Measurements from ENCODE around the gene DLGAP4.
"Not testable (repeated sequence)": the region's sequence is repeated elsewhere in the genome, so short reads cannot be mapped to it uniquely, and the experiment has no call there.

DLGAP4 gene

GRCh38 chr20:36455972-36456625 lies 150.0 kb downstream of the DLGAP4 start:
- no peak for DNase-seq (ENCODE audit: low spot score)

DNA sequence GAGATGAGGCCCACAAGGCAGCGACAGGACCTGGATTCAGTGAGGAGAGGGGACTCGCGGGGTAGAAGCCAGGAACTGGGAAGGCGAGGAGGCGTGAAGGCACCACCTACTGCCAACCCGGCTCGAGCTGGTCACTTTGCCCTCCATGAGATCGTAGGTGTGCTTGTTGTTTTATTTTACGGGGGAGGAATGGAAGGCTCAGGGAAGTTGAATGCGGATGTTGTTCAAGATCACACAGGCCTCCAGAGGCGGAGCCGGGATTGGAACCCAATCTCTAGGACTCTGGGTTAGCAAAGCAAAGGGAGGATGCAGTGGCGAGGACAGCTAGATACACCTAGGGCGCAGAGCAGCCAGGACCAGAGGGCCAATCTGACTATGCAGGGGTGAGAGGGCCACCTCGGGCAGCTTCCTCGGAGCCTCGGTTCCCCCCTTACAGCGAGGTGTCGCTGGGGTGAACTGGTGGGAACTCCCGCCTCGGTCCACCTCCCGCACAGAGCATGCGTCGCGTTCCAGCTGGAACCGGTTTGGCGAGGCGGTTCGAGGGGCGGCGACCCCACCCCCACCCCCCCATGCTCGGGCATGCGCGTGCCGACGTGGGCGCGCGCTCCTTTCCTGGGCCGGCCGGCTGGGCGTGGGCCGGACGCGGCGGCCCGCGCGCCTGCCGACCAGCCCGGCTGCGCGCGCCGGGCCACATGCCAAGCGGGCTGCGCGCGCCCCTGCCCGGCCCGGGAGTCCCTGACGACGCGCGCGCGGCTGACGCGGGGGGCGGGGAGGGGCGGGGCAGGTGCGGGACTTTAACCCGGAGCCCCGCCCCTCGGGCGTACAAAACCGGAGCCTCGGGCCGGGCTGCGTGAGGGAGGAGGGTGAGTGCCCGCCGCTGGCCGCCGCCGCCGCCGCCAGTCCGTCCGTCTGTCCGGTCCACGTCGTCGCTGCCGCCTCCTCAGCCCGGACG lies 154.8 kb downstream of the DLGAP4 start:
- peak; percentile 98 for DNase-seq (ENCODE audit: low spot score)

- peak; percentile 62 for DNase-seq (ENCODE audit: low spot score)
These were observed 155.7 kb downstream of the DLGAP4 start for GRCh38 chr20:36461600-36462439.

DNA sequence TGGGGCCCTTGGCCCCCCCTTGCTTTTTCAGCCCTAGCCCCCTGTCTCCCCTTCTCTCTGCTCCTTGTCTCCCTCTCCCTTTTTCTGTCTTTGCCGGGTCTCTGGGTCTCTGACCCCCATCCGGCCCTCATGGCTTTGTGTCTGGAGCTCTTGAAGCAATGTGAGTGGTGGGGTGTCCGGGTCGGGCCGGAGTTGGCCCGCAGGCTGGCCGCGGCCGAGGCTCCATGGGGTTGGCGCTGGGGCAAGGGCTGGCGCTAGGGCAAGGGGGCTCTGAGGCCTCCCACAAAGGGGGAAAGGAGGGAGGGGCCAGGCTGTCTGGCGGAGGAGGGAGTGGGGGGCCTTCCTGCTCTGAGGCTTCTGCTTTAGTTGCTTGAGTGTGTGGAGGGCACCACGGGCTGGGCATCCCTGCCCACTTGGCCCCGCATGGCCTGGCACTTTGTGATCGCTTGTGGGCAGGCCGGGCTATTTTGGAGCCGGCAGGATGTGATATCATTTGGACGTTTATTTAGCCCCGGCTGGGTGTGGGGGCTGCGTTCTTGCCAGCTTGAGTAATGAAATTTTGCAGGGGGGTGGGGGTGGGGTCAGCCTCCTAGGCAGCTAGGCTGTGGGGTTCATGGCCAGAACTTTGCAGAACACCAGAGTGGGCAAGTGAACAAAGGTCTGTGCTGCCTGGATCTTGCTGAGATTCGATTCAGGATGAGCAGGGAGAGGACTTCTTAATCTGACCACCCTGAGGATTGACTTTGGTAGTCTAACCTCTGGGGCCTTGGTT lies 156.5 kb downstream of the DLGAP4 start:
- peak; percentile 46 for DNase-seq (ENCODE audit: low spot score)

GRCh38 chr20:36463212-36464061 lies 157.3 kb downstream of the DLGAP4 start:
- no peak for DNase-seq (ENCODE audit: low spot score)

DNA sequence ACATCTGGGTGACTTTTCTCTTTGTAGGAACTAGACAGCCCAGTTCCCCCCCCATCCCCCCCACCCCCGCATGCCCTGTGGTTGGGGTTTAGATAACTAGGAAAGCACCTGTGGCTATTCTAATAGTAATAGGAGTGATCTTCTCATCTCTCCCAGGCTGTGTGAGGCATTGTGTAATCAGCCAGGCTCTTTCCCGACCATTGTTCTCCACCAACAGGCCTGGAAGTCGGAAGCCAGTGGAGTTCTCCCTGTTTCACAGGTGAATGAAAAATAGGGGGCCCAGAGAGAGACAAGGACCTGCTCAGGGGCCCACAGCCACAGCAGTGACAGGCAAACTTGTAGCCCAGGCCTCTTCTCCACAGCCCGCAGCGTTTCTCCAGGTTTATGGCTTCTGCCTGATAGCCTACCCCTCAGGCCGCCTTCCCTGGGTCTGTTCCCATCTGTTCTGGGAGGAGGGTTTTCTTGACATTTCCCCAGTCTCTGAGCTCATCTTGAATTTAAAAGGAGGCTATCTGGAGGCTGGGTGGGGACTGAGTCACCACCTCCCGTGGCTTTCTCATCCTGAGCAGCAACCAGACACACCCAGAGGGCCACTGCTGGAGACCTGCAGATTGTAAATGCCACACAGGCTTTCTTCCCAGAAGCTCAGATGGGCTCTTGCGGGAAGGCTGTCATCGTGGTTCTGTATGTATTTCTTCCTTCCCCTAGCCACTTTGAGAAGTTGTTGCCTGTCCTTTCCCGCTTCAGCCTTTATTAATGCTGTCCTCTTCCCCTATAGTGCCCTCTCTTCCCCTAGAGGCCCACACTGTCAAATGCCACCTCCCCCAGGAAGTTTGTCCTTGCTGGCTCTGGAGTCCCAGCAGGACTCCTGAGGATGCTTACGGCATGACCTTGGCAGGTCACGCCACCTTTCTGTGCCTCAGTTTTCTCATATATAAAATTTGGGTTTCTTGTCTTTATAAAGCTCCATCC lies 159.3 kb downstream of the DLGAP4 start:
- peak; percentile 78 for DNase-seq (ENCODE audit: low spot score)

- no peak for DNase-seq (ENCODE audit: low spot score)
These were observed 159.9 kb downstream of the DLGAP4 start for GRCh38 chr20:36466089-36466488.

GRCh38 chr20:36467076-36467999 lies 161.2 kb downstream of the DLGAP4 start:
- peak; percentile 49 for DNase-seq (ENCODE audit: low spot score)

- no peak for DNase-seq (ENCODE audit: low spot score)
These were observed 162.2 kb downstream of the DLGAP4 start for GRCh38 chr20:36468149-36469000.

DNA sequence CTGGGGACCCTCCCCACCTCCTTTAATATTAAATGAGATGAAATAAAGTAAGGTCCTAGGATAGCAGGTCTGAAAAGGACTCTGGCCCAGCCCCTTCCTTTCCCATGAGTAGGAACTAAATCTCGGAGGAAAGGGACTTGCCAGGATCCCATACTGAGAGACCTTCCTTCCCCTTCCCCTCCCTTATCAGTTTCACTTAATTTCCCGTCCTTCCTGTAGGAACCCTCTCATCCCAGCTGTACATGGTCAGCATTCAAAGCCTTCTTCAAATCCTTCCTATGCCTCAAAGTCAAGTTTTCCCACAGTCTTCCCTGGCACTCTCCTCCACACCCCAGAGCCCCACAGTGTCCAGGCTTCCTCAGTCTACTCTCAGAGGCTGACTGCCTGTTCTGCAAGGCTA lies 163.8 kb downstream of the DLGAP4 start:
- DNase-seq (ENCODE audit: low spot score) = no peak

DNA sequence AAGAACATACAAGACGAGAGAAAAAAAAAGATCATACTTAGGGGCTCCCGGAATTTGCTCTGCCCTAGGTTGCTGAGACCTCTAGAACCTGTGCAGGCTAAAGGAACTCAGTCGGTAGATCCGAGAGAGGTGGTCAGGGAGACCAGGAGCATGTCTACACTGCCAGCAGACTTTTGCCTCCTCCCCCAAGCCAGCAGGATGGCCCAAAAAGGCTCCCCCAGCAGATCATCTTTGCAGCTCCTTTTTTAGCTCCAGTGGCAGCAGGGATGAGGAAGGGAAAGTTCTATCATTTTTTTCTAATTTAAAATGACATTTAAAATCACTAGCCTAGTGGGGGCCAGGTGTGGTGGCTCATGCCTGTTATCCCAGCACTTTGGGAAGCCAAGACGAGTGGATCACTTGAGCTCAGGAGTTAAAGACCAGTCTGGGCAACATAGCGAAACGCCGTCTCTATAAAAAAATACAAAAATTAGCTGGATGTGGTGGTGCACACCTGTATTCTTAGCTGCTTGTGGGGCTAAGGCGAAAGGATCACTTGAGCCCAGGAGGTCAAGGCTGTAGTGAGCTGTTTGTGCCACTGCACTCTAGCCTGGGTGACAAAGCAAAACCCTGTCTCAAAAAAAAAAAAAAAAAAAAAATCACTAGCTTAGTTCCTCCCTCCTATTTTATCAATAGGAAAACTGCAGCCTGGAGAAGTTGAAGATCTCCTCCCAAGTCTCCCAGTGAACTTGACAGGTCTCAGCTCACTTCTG lies 165.9 kb downstream of the DLGAP4 start:
- DNase-seq (ENCODE audit: low spot score) = no peak

GRCh38 chr20:36472637-36473090 lies 166.5 kb downstream of the DLGAP4 start:
- peak; percentile 43 for DNase-seq (ENCODE audit: low spot score)

- no peak for DNase-seq (ENCODE audit: low spot score)
These were observed 167.0 kb downstream of the DLGAP4 start for GRCh38 chr20:36473164-36473563.

GRCh38 chr20:36474563-36474962 lies 168.4 kb downstream of the DLGAP4 start:
- no peak for DNase-seq (ENCODE audit: low spot score)

- DNase-seq (ENCODE audit: low spot score) = not testable (repeated sequence)
These were observed 168.9 kb downstream of the DLGAP4 start for GRCh38 chr20:36475054-36475453.

GRCh38 chr20:36477475-36477874 lies 171.3 kb downstream of the DLGAP4 start:
- DNase-seq (ENCODE audit: low spot score) = no peak
